GM12875 (cell line): ENCODE data around the gene VASP.
A peak's percentile ranks its signal among the peaks of the same experiment; 100 is the strongest.

Source experiments
- H3K4me3 ChIP-seq: one replicate; pipeline ENCODE4 v1.5.1; 2011; ENCODE audit warnings: low read depth, low read length, control low read depth
- TF ChIP-seq, protein P1 (sequence below): IDR thresholded peaks from 2 replicates; pipeline ENCODE4 v1.5.1; 2011; ENCODE audit warnings: low read depth, mild to moderate bottlenecking, control low read depth, inconsistent platforms, low read length, moderate library complexity, borderline replicate concordance; ENCODE audit not compliant: insufficient read depth

VASP gene

DNA sequence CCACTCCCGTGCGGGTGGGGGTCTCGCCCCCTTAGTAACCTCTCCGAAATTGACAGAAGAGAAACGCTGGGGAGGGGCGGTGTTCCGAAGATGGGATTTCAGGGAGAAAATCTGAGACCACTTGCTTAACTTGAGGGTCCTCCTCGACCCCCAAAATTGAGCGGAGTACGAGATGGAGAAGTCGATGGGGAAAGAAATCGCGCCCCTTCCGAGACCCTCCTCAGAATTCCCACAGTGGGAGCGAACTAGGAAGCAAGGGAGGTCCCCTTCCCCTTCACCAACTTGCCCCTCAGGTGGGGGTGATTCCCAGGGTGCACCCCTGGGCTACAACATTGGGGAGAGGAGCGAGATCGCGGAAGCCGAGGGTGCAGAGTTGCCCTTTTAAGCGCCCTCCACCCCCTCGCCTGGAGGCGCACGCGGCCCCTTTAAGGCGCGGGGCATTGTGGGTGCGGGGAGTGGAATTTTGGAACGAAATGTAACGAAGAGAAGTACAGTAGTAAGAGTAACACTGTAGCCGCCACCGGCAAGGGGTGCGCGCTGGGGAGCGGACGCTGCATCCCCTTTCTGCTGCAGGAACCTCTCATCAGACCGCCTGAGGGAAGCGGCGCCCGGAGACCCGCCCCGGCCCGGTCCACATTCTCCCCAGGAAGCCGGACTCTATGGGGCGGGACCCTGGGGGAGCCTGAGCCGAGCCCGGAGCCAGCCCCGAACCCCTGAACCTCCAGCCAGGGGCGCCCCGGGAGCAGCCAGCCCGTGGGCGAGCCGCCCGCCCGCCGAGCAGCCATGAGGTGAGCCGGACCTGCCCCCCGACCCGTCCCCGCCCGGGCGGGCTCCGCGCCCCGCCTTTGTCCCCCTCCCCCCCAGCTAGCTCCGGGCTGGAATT, at the start of gene VASP:
TSS of gene VASP (plus strand) at position 491 of the 883 bp plus-strand sequence. CDS start at position 784, 293 bp downstream.
- TF ChIP-seq, protein P1, sequence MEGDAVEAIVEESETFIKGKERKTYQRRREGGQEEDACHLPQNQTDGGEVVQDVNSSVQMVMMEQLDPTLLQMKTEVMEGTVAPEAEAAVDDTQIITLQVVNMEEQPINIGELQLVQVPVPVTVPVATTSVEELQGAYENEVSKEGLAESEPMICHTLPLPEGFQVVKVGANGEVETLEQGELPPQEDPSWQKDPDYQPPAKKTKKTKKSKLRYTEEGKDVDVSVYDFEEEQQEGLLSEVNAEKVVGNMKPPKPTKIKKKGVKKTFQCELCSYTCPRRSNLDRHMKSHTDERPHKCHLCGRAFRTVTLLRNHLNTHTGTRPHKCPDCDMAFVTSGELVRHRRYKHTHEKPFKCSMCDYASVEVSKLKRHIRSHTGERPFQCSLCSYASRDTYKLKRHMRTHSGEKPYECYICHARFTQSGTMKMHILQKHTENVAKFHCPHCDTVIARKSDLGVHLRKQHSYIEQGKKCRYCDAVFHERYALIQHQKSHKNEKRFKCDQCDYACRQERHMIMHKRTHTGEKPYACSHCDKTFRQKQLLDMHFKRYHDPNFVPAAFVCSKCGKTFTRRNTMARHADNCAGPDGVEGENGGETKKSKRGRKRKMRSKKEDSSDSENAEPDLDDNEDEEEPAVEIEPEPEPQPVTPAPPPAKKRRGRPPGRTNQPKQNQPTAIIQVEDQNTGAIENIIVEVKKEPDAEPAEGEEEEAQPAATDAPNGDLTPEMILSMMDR: no peak
- H3K4me3 ChIP-seq: peak within 1 kb of the TSS; percentile 87

DNA sequence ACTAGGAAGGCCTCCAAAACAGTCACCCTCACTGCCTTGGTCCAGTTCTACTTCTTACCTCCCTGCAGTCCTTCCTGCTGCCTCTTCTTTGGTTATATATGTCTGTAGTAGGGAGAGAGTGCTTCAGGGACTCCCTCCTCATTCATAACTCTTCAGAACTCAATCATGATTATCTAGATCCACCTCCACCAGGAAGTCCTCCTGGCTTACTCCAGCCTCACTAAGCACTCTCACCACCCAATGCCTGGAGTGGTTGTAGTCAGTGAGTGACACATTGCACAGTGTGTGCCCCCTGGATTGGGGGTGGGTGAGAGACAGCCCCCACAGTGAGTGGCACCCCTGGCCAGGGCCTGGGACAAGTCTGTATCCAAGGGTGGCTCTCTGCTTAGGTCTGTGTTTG, 49.5 kb upstream of the VASP start:
- TF ChIP-seq, protein P1: no peak
- no peak overlapping the region for H3K4me3 ChIP-seq

DNA sequence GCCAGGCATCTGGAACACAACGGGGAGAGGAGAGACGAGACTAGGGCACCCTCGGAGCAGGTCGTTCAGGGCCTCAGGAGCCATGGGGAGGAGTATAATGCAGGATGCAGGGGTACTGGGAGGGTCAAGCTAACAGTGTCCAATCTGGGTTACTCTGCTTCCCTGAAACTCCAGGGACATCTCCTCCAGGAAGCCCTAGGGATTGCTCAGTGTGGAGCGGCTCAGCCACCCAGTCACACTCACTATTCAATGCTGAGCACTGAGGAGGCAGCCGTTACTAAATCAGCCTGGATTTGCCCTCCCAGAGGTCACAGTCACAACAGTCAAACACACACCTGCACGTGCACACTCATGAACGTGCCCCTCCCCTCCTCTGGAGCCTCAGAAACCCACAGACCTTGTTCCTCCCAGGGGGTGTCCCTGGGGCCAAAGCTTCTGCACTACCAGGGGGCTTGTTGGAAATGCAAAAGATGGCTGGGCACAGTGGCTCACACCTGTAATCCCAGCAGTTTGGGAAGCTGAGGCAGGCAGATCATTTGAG, 46.4 kb upstream of the VASP start:
- no peak overlapping the region for H3K4me3 ChIP-seq
- TF ChIP-seq, protein P1: no peak

DNA sequence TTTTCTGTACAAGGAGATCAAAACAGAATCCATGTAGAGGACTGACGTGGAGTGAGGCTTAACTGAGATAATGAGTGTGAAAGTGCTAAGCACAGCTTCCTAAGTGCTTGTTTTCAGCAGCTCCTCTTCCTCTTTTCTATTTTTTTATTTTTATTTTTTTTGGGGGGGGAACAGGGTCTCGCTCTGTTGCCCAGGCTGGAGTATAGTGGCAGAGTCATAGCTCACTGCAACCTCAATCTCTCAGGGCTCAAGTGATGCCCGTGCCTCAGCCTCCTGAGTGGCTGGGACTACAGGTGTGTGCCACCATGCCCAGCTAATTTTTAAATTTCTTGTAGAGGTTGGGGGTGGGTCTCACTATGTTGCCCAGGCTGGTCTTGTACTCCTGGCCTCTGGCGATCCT, 45.1 kb upstream of the VASP start:
- no peak overlapping the region for H3K4me3 ChIP-seq
- TF ChIP-seq, protein P1: no peak

DNA sequence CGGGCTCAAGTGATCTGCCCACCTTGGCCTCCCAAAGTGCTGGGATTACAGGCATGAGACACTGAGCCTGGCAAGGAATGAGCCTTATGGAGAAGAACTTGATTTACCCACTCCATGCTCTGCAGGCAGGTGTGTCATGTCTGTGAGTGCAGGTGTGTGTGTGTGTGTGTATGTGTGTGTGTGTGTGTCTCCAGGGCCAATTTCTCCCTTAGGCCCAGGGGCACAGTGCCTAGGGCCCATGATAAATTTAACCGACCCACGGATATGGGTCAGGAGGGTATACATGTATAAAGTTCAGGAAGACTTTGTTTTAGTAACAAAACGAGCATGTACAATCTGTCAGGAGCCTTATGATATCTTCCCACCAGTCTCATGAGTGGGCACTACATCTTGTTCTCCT, 44.0 kb upstream of the VASP start:
- H3K4me3 ChIP-seq: no peak overlapping the region
- TF ChIP-seq, protein P1: no peak

DNA sequence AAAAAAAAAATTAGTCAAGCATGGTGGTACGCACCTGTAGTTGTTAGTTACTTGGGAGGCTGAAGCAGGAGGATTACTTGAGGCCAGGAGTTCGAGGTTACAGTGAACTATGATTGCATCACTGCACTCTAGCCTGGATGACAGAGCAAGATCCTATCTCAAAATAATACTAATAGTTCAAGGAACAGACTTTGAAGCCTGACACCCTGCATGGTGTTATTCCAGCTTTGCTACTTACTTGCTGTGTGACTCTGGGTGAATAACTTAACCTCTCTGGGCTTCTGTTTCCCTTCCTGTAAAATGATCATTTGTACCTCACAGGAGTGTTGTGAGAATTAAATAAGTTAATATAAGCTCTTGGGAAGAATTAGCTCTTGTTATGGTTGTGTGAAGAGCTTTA, 43.0 kb upstream of the VASP start:
- no peak overlapping the region for H3K4me3 ChIP-seq
- TF ChIP-seq, protein P1: no peak
